Liver (tissue), 9 donors: ENCODE results near the gene NDUFA11. TPM values are rescaled to one million over a fixed set of nuclear protein-coding genes. Genes with fewer than 3 reads are reported as not detected.
A peak's percentile ranks its signal among the peaks of the same experiment; 100 is the strongest.

Source experiments
- DNase-seq: peaks from one replicate; pipeline ENCODE4 v3.0.0-alpha.2; 2017; ENCODE audit warnings: low spot score
- H3K27ac ChIP-seq, 2 donors: one replicate each; pipeline ENCODE4 v1.7.0; 2013; ENCODE audit warnings: inconsistent platforms in 2 of 2, low read length in 2 of 2, control low read depth in 1 of 2, low read depth in 1 of 2, mild to moderate bottlenecking in 1 of 2
- H3K27me3 ChIP-seq, 4 donors: one replicate each; pipeline versions ENCODE4 v1.6.1 to v1.7.0; 2013; ENCODE audit warnings: low read length in 3 of 4, inconsistent platforms in 1 of 4, mild to moderate bottlenecking in 1 of 4, moderate library complexity in 1 of 4; ENCODE audit not compliant: control insufficient read depth in 4 of 4, insufficient read depth in 4 of 4
- H3K36me3 ChIP-seq, 4 donors: one replicate each; pipeline versions ENCODE4 v1.6.1 to v1.7.0; 2013; ENCODE audit warnings: low read length in 3 of 4, mild to moderate bottlenecking in 3 of 4, low read depth in 1 of 4, moderate library complexity in 1 of 4; ENCODE audit not compliant: control insufficient read depth in 4 of 4, insufficient read depth in 3 of 4
- H3K4me1 ChIP-seq, 4 donors: one replicate each; pipeline versions ENCODE4 v1.6.1 to v1.7.0; 2013; ENCODE audit warnings: low read length in 3 of 4, mild to moderate bottlenecking in 3 of 4, moderate library complexity in 1 of 4; ENCODE audit not compliant: control insufficient read depth in 4 of 4, insufficient read depth in 4 of 4
- H3K4me3 ChIP-seq, 3 donors: one replicate each; pipeline versions ENCODE4 v1.6.1 to v1.7.0; 2013; ENCODE audit warnings: low read length in 3 of 3, control low read depth in 1 of 3, low read depth in 1 of 3, mild to moderate bottlenecking in 1 of 3
- H3K9ac ChIP-seq, 2 donors: one replicate each; pipeline ENCODE4 v1.7.0; 2013; ENCODE audit warnings: low read length in 2 of 2, mild to moderate bottlenecking in 2 of 2, moderate library complexity in 2 of 2, control low read depth in 1 of 2, low read depth in 1 of 2
- H3K9me3 ChIP-seq, 4 donors: one replicate each; pipeline versions ENCODE4 v1.6.1 to v1.7.0; 2013; ENCODE audit warnings: low read length in 3 of 4; ENCODE audit not compliant: control insufficient read depth in 4 of 4
- EGR1 ChIP-seq, 2 donors: IDR thresholded peaks; 2 replicates each; pipeline ENCODE4 v1.6.1; 2016 to 2018; ENCODE audit warnings: antibody characterized with exemption in 2 of 2, low read depth in 2 of 2
- FOXA1 ChIP-seq: IDR thresholded peaks from 2 replicates; pipeline ENCODE4 v1.6.1; 2016; ENCODE audit warnings: antibody characterized with exemption
- FOXA2 ChIP-seq: IDR thresholded peaks from 2 replicates; pipeline ENCODE4 v1.6.1; 2016; ENCODE audit warnings: antibody characterized with exemption
- HNF4A ChIP-seq, 2 donors: conservative IDR thresholded peaks; 2 replicates each; pipeline ENCODE4 v1.6.1; 2016; ENCODE audit warnings: antibody characterized with exemption in 2 of 2, mild to moderate bottlenecking in 2 of 2
- JUND ChIP-seq, 2 donors: IDR thresholded peaks; 2 replicates each; pipeline ENCODE4 v1.6.1; 2016; ENCODE audit warnings: antibody characterized with exemption in 2 of 2
- NR2F2 ChIP-seq: IDR thresholded peaks from 2 replicates; pipeline ENCODE4 v1.6.1; 2016; ENCODE audit warnings: antibody characterized with exemption
- RAD21 ChIP-seq, 2 donors: IDR thresholded peaks; 2 replicates each; pipeline ENCODE4 v1.6.1; 2016; ENCODE audit warnings: antibody characterized with exemption in 2 of 2, mild to moderate bottlenecking in 2 of 2
- RXRA ChIP-seq, 2 donors: IDR thresholded peaks; 2 replicates each; pipeline ENCODE4 v1.6.1; 2017 to 2018; ENCODE audit warnings: antibody characterized with exemption in 2 of 2, mild to moderate bottlenecking in 1 of 2
- SP1 ChIP-seq: IDR thresholded peaks from 2 replicates; pipeline ENCODE4 v1.6.1; 2018; ENCODE audit warnings: antibody characterized with exemption, mild to moderate bottlenecking
- TAF1 ChIP-seq: conservative IDR thresholded peaks from 2 replicates; pipeline ENCODE4 v1.6.1; 2016; ENCODE audit warnings: antibody characterized with exemption, mild to moderate bottlenecking
- WGBS: extraction: QIAGEN DNeasy Blood & Tissue Kit; methylation state at CpG from one replicate; pipeline ENCODE4 v1.1.7; 2013; 5-methylcytosine and 5-hydroxymethylcytosine counted together
- polyA plus RNA-seq, 2 donors: library from polyadenylated mRNA; stranded (reverse) in 1 of 2; unstranded in 1 of 2; fragments of 200-250 nt in 1 of 2; fragments of >200 nt in 1 of 2; fragmentation: Nextera tagmentation in 1 of 2; extraction: Ambion mirVana in 1 of 2; gene quantifications; one replicate each; pipeline versions ENCODE4 v1.2.1 to v1.2.3, GENCODE V29; 2013 to 2015
- total RNA-seq, 2 donors: library from RNA; depleted of rRNA; stranded (reverse); fragments of >200 nt; gene quantifications; one replicate each; pipeline ENCODE4 v1.2.3, GENCODE V29; 2014
- TF ChIP-seq, protein P1 (sequence below): fragments of 150-350 bp; IDR thresholded peaks from 2 replicates; pipeline ENCODE4 v1.5.1; 2017; ENCODE audit warnings: improper control_type of control experiment, low read depth, low read length; ENCODE audit not compliant: missing input control
- donor health status: healthy.
- donor health status: healthy.
- donor health status: healthy.
- donor health status: healthy.
- donor health status: healthy.

The NDUFA11 gene
- total and polyA plus RNA-seq, 4 donors = 127 to 394 (median 226) TPM

DNA sequence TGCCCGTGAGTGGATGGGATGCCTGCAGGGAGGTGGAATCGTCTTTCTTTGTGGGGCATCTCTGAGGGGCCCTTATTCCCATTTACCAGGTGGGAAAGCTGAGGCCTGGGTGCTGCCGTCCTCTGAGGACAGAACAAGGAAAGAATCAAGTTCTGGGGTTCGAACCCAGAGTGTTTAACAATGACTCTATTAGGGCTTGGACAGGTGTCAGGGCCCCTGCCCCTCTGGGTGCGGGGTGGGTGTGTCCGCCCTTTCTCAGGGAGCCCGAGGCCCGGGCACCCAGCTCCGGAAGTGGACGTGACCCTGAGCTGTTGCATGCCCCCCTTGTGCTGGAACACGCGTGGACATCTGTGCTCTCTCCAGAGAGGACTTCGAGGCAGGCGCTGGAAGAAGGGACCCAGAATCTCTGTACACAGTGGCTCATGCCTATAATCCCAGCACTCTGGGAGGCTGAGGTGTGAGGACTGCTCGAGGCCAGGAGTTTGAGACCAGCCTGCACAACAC, 10.8 kb downstream of the NDUFA11 start (continued):
- TF ChIP-seq NR2F2 (no peak), RAD21 (IDR thresholded peaks at IDR 0.05) (no peak)

DNA sequence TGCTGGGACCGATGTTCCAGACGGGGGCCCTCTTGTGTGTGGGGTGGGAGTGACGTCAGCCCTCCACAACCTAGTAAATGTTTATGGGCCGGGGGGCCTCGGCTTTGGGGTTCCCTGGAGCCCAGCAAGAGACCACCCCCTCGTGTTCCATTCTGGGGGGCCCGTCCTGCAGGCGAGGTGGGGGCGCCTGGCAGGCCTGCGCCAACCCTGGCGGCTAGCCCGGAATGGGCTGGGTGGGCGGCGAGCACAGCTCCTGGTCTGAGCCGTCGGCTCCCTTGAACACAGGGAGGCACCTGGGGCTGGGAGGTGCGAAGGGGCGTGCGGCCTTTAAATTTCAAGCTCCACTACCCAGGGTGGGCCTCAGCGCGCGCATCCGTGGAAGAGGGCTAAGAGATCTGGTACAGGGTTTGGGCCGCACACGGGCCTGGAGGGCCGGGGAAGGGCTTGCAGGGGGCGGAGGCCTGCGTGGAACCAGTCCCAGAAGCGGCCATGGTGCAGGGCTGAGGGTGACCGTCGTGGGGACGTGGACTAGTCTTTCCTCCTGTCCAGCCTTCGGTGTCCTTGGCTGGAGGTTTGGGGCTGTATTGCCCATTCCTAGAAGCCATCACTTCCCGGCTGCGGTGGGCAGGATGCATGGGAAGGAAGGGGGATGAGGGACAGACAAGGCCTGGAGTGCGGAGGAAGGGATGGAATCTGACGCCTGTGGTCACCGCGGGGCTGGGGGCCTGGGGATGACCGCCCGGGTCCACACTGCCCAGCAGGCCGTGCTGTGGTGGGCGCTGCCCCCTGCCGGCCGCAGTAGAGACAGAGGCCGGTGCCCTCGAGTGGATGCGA, 11.4 kb downstream of the NDUFA11 start:
- peaks cover 0 to 11% (median 3%) of the 10 kb centered on the region in 4 donors for H3K4me1 ChIP-seq
- H3K9me3 ChIP-seq = no peaks in the 10 kb centered on the region
- H3K36me3 ChIP-seq = peaks cover 5 to 22% (median 9%) of the 10 kb centered on the region in 4 donors
- no peaks in the 10 kb centered on the region for H3K27me3 ChIP-seq
- peak; percentile 63 for DNase-seq
- H3K4me3 ChIP-seq = no peak overlapping the region
- WGBS = 18% methylated on average over 48 of the region's 48 CpGs
- H3K27ac ChIP-seq = no peak overlapping the region
- TF ChIP-seq EGR1 (IDR thresholded peaks at IDR 0.05; ENCODE audit: low read depth in 2 of 2) = no peak
- TF ChIP-seq, protein P1, sequence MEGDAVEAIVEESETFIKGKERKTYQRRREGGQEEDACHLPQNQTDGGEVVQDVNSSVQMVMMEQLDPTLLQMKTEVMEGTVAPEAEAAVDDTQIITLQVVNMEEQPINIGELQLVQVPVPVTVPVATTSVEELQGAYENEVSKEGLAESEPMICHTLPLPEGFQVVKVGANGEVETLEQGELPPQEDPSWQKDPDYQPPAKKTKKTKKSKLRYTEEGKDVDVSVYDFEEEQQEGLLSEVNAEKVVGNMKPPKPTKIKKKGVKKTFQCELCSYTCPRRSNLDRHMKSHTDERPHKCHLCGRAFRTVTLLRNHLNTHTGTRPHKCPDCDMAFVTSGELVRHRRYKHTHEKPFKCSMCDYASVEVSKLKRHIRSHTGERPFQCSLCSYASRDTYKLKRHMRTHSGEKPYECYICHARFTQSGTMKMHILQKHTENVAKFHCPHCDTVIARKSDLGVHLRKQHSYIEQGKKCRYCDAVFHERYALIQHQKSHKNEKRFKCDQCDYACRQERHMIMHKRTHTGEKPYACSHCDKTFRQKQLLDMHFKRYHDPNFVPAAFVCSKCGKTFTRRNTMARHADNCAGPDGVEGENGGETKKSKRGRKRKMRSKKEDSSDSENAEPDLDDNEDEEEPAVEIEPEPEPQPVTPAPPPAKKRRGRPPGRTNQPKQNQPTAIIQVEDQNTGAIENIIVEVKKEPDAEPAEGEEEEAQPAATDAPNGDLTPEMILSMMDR = peak; percentile 70
- peak in 1 of 2 donors; percentile 16 for TF ChIP-seq RXRA (IDR thresholded peaks at IDR 0.05)
- TF ChIP-seq RAD21 (IDR thresholded peaks at IDR 0.05) = peak; percentile 86 to 93
- no peak overlapping the region for H3K9ac ChIP-seq

DNA sequence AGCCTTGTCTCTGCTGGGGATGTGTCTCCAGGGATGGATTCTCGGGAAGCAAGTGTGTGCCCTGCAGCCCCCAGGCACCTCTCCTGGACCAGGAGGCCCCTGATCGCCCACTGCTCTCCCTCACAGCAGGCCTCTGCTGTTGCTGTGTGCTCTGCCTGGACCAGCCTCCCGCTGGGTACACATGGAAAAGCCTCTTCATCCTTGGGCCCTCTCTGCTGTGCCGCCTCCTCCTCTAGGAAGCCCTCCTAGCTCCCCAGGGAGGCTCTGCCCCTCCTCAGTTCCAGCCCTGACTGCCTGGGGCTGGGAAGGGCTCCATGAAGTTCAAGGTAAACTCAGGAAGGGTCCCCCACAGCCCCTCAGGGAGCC, 12.0 kb downstream of the NDUFA11 start:
- DNase-seq = no peak
- Histone ChIP-seq H3K9me3 (no peaks in the 10 kb centered on the region), H3K9ac (no peak overlapping the region), H3K4me3 (no peak overlapping the region), H3K4me1 (peaks cover 0 to 11% (median 3%) of the 10 kb centered on the region in 4 donors), H3K36me3 (peaks cover 3 to 19% (median 9%) of the 10 kb centered on the region in 4 donors), H3K27ac (no peak overlapping the region), H3K27me3 (no peaks in the 10 kb centered on the region)
- TF ChIP-seq RAD21 (IDR thresholded peaks at IDR 0.05) (peak in 1 of 2 donors; percentile 7), FOXA1 (no peak), FOXA2 (no peak), EGR1 (IDR thresholded peaks at IDR 0.05; ENCODE audit: low read depth in 2 of 2) (no peak), TAF1 (no peak)
- WGBS = 86% methylated on average over 4 of the region's 4 CpGs

DNA sequence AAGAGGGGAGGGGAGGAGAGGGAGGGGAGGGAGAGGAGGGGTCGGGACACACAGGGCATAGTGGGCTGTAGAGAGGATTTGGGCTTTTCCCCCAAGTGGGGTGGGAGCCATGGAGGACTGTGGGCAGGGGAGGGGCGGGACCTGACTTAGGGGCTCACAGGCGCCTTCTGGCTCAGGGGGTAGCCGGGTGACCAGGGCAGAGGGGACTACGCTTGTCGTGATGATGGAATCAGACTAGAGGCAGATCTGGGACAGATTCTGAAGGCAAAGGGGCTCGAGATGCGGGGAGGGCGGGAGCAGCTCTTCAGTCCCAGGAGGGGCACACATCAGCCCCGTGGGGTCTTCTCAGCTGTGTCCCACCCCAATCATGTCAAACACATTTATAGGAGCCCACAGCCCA, 13.5 kb downstream of the NDUFA11 start:
- Histone ChIP-seq H3K36me3 (peaks cover 0 to 6% (median 2%) of the 10 kb centered on the region in 4 donors), H3K27me3 (no peaks in the 10 kb centered on the region), H3K27ac (no peak overlapping the region), H3K9me3 (no peaks in the 10 kb centered on the region), H3K9ac (no peak overlapping the region), H3K4me1 (peaks cover 0 to 9% (median 3%) of the 10 kb centered on the region in 4 donors), H3K4me3 (no peak overlapping the region)
- 76% methylated on average over 10 of the region's 10 CpGs for WGBS
- no peak for TF ChIP-seq HNF4A (conservative IDR thresholded peaks at IDR 0.05)
- TF ChIP-seq RXRA (IDR thresholded peaks at IDR 0.05) = no peak
- no peak for TF ChIP-seq EGR1 (IDR thresholded peaks at IDR 0.05; ENCODE audit: low read depth in 2 of 2)
- TF ChIP-seq SP1 = no peak
- no peak for TF ChIP-seq JUND (IDR thresholded peaks at IDR 0.05)
- no peak for TF ChIP-seq FOXA1
- TF ChIP-seq RAD21 (IDR thresholded peaks at IDR 0.05) = no peak
- no peak for TF ChIP-seq NR2F2
- DNase-seq = no peak
